AG08395 (cell line): ENCODE results near the gene ADAM10.
"Not testable (repeated sequence)": the region's sequence is repeated elsewhere in the genome, so short reads cannot be mapped to it uniquely, and the experiment has no call there.

Experiments used
- DNase-seq: peaks from one replicate; pipeline ENCODE4 v3.0.0; 2012; ENCODE audit warnings: mixed read lengths, low spot score

The ADAM10 gene

GRCh38 chr15:58608129-58608590 is 141.3 kb downstream of the ADAM10 start:
- peak; percentile 53 for DNase-seq

GRCh38 chr15:58606577-58607080 is 142.9 kb downstream of the ADAM10 start:
- no peak for DNase-seq

- DNase-seq, result no peak
Measured at GRCh38 chr15:58605931-58606530, 143.5 kb downstream of the ADAM10 start.

- DNase-seq, result no peak
Measured at GRCh38 chr15:58604455-58604923, 145.0 kb downstream of the ADAM10 start.

- not testable (repeated sequence) for DNase-seq
Measured at GRCh38 chr15:58603927-58604326, 145.6 kb downstream of the ADAM10 start.

GRCh38 chr15:58602823-58603222 is 146.7 kb downstream of the ADAM10 start:
- no peak for DNase-seq

GRCh38 chr15:58598829-58599210 is 150.7 kb downstream of the ADAM10 start:
- no peak for DNase-seq

GRCh38 chr15:58597943-58598828 is 151.3 kb downstream of the ADAM10 start:
- no peak for DNase-seq

GRCh38 chr15:58595516-58596263 is 153.8 kb downstream of the ADAM10 start:
- no peak for DNase-seq

- no peak for DNase-seq
Measured at GRCh38 chr15:58594898-58595297, 154.6 kb downstream of the ADAM10 start.

GRCh38 chr15:58593870-58594269 is 155.6 kb downstream of the ADAM10 start:
- DNase-seq, result no peak

GRCh38 chr15:58590926-58591325 is 158.6 kb downstream of the ADAM10 start:
- DNase-seq, result no peak

GRCh38 chr15:58590236-58590635 is 159.3 kb downstream of the ADAM10 start:
- DNase-seq, result no peak

GRCh38 chr15:58589047-58589446 is 160.5 kb downstream of the ADAM10 start:
- no peak for DNase-seq

- DNase-seq, result no peak
Measured at GRCh38 chr15:58588096-58588495, 161.4 kb downstream of the ADAM10 start.

- DNase-seq, result no peak
Measured at GRCh38 chr15:58587486-58587885, 162.0 kb downstream of the ADAM10 start.

- DNase-seq, result no peak
Measured at GRCh38 chr15:58585693-58586443, 163.6 kb downstream of the ADAM10 start.

- no peak for DNase-seq
Measured at GRCh38 chr15:58584789-58585461, 164.6 kb downstream of the ADAM10 start.

- no peak for DNase-seq
Measured at GRCh38 chr15:58583171-58583908, 166.2 kb downstream of the ADAM10 start.

- no peak for DNase-seq
Measured at GRCh38 chr15:58582160-58582559, 167.3 kb downstream of the ADAM10 start.
